ENCODE data around the gene UNC5B.

Gene UNC5B

DNA sequence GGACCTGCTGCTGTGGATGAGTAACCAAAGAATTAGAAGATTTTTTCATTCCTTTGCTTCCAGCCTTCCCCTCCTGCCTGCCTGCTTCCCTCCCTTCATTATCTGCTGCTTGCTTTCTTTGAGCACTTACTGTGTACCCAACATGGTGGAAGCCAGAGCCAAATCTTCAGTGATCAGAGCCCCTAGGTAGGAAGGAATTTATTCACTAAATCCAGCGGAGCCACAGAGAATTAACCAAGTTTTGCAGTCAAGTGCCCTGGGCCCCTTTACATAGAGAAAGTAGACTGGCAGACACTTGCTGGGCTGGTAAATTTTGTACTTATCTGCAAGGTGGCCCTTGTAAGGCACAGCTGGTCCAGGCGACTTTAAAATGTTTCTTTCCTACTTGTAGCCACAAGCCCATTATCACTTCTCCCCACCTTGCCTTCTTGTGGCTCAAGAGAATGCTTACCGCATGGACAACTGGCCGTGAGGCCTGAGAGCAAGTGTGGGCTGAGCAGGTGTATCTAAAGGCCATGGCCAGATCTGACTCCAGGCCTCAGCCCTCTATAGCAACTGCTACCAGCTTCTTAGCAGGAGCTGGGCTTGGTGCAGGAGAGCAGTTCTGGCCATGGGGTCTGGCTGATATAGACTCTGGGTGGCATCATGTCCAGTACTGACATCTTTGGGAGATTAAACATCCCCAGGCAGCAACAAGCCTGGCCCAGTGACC is 11.1 kb downstream of the UNC5B start:
- no peak for DNase-seq (ENCODE audit: low spot score)

DNA sequence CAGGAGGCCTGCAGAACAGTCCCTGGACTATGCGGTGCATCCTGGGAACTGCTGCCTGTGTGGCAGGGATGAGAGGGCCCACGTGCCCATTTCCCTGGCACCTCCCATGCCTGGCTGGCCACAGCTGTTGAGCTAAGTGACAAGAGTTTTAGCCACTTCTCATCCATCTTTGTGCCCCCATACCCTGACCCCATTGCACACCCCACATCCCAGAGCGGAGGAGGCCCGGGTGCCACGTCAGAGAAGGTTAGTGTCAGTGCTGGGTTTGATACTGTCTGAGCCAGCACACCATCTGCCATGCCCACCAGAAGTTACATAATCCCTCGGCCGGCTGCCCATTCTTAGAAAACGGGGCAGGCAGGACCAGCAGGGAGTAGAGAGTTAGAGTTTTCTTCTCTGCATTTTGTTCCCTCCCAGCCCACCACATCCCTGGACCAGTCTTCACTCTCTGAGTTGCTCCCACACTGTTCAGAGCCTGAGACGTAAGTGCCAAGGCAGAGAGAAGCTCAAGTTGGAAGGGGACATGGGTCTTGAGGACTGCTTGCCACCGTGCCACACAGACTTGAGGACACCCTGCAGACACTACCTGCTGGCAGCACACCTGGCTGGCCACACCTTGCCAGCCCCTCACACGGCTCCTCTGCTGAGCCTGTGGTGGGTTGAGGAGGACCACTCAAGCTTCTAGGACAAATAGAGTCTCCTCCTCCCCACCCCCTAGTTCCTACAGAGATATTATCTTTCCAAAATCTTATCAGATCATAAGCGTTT is 13.1 kb downstream of the UNC5B start:
- no peak for DNase-seq (ENCODE audit: low spot score)

DNA sequence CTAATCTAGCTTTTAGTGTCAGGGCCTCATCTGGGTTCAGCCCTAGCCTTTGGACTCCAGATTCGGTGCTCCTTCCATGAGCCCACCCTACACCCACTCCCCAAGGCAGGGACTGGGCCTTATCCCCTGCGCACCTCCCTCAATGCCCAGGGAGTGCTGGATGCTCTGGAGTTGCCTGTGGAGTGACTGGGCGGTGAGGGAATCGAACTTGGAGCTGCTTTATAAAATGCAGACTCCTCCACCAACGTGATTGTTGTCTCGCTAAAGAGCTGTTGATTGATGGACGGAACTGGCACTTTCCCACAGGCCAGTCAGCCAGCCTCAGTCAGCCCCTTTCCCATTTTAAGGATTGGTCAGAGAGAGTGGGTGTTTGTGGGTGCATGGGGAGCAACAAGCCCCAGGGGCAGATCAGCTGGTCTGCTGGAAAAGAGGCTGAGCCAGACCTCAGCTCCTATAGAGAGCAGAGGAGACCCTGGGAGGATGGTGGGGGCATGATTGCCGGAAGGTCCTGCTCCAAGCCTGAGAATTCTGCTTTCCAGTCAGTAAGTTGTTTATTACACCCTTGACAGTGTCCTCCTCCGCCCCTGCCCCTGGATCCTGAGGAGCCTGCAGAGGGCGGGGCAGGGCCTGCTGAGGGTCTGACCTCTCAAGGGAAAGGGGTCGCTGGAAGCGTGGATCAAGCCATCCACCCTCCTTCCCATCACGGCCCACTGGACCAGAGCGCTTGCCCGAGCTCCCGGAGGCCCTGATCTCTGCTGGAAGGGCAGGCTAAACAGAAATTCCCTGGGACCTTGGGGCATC is 16.7 kb downstream of the UNC5B start:
- DNase-seq (ENCODE audit: low spot score), result no peak

DNA sequence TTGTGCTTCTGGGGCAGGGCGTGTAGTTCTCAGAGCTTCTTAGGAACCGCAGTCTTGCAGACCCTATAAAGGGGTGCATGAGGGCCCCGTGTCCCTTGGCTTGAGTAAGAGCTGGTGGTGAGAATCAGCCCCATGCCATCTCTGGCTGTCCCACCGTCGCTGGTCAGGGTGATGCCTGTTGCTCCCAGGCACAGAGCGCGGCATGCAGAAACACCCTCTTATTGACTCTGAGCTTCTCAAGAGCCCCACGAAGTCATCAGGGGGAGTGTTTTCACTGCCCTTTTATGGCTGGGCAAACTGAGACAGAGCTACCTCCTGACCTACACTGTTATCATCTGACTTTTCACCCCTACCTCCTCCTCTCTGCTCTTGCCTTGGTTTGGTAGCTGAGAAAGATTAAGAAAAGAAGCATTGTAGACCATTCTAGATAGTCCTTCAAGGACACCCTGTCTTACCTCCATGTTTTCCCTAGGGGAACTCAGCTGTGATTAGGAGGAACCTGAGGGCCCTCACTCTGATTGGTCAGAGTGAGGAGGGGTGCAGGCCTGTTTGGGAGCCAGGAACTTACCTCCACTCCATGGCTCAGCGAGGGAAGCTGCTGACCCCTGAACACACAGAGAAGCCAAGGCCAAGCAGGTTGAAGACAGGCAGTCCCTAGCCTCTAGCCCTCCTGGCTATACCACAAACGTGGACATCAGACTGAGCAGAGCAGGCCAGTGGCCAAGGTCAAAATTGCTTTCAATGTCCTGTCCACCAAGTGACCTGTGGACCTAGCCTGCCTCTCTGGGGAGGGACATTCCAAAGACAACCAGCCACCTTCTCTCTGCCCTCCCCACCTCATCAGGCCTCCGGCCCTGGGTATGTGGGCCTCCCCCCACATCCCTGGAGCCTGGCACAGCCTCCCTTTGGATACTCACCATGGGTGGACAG is 17.6 kb downstream of the UNC5B start:
- no peak for DNase-seq (ENCODE audit: low spot score)

DNA sequence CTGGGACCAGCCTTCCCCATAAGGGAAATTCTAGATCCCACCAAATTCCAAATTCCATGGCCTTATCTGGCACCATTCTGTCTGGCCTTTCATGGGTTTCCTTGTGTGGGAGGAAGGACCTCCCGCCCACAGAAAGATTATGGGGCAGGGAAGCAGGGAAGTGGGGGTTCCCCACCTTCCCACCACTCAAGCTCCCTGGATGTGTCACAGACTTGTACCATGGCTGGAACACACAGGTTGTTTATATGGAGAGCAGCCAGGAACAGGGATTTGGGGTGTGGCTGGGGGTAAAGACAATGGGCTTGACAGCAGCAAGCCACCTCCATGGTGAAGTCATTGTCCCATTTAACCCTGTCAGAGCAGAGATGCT is 18.3 kb downstream of the UNC5B start:
- no peak for DNase-seq (ENCODE audit: low spot score)

DNA sequence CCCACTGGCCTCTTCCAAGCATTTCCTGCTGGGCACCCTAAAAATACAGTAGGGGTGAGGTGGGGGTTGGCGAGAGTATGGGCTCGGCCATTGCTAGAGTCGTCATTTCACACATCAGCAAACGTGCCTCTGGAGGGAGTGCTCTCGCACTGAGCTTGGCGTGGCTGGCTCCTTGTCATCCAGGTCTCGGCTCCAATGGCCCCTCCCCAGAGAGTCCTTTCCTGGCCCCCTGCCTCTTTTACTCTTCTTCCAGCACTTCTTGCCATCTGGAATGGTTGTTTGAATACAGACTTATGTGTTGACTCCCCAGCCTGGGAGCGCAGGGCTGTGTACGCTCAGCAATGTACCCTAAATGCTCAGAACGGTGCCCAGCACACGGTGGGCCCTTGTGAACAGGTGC is 18.8 kb downstream of the UNC5B start:
- DNase-seq (ENCODE audit: low spot score), result no peak

DNA sequence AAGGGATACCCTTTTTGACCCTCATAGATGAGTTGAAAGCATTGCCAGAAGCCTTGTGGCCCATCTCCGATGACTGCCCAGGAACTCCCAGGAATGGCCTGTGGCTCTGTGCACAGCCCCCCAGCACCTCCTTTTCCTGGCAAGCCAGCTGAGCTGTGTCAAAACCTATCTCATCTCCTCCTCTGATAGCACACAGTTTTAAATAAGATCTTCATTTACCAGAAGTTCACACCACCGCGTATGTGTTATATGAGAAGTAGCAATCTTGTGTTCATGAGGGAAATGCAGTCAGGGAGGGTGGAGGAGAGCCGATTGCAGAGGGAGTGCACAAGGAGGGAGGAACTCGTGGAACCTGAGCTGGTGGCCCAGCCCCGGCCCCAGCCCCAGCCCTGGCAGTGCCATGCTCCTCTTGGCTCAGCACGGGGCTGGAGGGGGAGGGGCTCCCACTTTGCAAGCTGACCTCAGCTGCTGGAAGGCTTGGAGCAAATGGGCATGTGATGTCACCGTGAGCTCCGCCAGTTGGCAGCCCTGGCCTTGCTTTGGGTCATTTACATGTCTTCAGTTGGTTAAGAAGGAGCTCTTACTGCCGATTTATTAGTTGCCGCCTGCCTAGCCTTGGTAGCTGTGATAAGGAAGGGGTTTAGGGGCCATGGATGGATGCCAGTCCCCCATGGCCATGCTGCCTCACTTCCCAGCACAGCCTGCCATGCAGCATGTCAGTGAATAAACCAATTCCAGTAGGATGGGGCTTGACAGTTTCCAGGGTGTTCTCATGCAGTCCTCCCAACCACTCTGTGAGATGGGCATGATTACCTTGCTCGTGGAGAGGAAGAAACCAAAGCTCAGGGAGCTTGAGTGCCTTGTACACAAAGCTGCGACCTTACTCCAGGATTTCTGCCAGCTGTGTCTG is 20.0 kb downstream of the UNC5B start:
- DNase-seq (ENCODE audit: low spot score), result no peak

DNA sequence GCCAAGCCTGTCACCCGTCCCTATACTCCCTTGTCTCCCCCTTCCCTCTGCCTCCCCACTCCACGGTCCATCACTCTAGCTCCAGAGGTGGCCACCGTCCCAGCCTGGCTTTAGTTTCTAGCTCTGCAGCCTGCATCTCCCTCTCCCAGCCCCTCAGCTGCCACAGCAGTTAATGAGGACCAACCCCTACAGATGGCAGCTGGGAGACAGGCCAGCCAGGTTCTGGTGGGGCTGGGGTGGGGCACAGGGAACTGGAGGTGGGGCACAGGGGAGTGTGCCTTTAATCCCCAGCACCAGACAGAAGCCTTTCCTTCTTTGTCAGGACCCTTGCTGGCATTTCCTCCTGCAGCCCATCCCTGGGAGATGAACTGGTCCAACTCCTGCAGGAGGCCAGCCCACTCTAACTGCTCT is 21.1 kb downstream of the UNC5B start:
- DNase-seq (ENCODE audit: low spot score), result no peak

DNA sequence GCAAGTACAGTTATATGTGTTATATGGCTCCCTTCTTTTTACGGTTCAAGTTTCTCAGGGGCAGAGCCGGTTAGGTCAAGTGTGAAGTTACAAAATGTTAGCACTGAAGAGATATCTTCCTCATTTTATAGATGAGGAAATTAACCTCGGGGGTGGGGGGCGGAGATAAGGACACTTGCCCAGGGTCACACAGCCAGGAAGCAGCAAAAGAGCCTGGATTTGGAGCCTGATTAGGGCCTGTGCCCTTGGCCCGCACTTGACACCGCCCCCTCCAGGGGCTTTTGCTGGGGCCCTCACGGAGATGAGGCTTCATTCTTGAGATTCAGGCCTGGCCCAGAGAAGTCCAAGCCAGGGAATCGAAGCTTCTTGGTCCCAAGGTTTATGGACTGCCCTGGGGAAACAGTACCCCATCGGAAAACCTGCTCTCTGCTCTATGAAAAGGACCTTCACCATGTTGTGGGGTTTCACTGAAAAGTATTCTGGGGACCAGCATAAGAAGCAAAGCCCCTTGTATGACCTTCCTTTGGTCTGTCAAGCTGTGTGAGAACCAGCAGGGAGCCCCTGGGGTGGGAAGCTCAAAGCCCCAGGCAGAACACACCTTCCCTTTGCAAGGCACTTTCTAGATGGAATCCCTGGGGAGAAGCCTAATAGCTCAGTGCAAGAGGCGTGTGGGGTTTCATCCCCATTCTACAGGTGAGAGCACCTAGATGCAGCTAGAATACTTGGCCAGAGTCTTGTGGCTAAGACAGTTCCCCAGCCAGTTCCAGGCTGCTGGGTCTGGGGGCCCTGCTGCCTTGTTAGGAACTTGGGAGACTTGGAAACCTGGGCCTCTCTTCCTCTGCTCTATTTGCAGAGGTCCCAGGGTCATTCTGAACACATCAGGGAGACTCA is 21.9 kb downstream of the UNC5B start:
- DNase-seq (ENCODE audit: low spot score), result no peak

DNA sequence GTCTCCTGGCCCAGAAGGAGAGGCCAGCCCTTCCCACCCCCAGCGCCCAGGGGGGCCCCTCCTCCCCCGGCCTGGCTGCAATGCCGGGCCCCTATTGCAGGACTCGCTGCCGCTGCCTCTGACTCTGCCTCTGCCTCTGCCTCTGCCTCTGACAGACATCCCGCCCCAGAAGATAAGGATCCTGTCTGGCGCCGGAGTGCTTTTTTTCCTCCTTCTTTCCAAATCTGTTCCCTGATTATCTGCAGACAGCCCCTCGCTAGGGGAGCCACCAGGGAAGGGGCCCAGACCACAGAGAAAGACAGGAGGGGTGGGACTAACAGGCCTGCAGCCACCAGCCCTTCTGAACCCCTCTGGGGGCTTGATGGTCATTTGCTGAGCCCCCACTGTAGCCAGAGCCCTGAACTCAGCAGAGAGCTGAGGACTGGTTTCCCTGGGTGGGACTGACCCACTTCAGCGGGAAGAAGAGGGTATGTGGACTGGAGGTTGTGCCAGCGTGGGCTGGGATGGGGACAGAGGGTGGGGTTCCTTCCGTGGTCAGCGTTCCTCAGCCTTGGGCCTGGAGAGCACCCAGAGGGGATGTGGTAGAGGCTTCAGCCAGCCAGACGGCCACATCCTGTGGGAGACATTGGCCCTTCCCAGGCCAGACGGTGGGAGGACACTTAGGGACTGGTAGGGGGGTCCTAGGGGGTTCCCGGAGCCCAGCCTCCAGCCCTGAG is 22.8 kb downstream of the UNC5B start:
- no peak for DNase-seq (ENCODE audit: low spot score)

DNA sequence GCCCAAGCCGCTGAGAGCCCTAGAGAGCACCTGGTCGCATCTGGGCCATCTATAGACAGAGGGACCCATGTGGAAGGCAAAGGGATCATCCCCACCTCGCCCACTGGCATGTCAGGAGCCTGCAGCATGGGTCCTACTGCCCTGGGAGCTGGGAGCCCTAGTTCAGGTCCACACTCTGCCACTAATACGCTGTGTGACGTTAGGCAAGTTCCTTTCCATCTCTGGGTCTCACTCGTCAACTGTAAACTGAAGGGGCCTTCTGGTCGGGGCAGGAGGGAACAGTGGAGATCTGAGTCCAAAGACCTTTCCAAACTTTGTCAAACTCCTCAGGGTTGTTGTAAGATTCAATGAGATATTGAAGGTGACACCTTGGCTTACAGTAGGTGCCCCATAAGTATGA is 23.4 kb downstream of the UNC5B start:
- no peak for DNase-seq (ENCODE audit: low spot score)

DNA sequence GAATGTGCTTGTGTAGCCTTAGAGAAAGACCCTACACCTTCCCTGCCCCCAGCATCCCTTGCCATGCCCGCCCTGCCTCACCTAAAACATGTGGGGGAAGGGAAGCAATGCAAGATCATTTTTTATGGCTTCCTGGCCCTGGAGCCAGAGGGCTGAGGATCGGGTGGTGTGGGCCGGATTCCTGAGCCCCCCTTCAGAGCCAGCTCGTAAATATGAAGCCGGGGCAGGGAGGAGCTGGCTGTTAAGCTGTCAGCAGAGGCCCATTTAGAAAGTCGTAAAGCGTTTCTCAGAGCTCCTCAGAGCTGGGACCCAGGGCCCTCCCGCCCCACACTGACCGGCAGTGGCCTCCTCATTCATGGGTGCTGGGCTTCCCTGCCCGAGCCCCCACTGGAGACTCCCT is 23.9 kb downstream of the UNC5B start:
- DNase-seq (ENCODE audit: low spot score), result no peak

DNA sequence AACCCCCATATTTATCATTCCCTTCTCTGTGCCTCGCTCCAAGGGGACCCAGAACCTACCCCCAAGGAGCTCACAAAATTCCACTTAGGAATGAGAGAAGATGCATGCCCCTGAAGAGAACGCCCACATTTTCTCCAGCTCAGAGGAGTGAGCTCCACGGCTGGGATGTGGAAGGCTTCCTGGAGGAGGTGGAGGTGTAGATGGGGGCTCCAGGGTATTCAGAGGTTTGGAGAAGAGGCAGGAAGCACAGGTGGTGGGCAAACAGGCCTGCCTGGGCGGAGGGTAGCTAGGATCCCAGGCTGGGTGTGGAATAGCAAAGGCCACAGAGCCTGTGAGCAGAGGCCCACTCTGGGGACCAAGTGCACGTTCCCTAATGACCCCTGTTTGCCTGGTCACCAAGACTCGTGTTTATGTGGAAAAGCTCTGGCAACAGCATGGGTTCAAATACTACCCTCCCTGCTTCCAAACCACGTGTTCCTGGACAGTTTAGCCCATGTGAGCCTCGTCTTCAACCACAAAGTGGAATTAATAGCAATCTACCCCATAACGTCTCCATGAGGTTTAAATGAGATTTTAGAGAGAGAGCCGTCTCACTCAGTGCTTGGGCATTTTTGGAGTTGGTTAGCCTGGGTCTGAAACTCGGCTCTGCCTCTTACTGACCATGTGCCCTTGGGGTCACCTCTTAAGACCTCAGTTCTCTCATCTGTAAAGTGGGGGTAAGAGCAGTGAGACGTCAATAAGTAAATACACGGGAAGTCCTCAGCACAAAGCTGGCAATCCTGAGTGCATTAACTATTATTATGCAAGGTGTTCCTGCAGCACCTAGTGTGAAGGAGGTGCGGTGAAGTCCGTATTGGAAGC is 24.7 kb downstream of the UNC5B start:
- no peak for DNase-seq (ENCODE audit: low spot score)

DNA sequence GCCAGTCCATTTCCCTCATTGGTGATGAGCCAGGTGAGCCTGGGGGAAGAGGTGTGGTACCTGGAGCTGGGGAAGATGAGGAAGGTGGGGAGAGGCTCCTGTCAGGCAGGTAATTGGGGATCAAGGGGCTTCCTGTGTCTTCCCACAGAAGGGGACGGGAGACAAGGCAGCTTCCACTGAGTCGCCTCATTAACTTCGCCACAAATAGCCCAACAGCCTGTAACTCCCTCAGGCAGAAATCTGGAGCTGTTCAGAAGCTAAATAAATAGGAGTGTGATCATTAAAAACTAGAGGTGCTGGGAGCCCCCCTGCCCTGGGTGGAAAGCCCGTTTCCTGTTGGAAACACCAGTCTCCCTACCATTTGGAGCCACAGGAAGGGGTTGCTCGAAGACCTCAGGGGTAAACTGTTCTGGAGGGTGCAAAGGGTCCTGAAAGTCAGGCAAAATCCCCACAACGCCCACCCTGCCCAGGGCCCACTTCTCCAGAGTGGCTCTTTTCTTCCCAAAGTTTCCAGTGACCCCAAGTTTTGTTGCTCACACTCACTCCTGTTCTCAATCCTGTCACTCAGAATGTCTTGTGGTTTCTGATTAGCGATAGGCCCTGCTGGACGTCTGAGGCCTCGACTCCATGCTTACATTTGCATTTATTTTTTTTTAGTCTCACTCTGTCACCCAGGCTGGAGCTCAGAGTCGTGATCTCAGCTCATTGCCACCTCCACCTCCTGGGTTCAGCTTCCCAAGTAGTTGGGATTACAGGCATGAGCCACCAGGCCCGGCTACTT is 25.7 kb downstream of the UNC5B start:
- no peak for DNase-seq (ENCODE audit: low spot score)

DNA sequence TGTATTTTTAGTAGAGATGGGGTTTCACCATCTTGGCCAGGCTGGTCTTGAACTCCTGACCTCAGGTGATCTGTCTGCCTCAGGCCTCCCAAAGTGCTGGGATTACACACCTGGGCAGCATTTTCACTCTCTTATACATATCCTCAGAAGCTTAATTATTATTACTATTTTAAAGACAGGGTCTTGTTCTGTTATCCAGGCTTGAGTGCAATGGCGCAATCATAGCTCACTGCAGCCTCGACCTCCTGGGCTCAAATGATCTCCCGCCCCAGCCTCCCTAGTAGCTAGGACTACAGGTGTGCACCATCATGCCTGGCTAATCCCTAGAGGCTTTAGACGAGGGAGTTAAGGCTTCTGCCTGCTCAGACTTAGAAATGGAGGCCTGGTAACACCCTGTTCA is 26.3 kb downstream of the UNC5B start:
- DNase-seq (ENCODE audit: low spot score), result no peak

DNA sequence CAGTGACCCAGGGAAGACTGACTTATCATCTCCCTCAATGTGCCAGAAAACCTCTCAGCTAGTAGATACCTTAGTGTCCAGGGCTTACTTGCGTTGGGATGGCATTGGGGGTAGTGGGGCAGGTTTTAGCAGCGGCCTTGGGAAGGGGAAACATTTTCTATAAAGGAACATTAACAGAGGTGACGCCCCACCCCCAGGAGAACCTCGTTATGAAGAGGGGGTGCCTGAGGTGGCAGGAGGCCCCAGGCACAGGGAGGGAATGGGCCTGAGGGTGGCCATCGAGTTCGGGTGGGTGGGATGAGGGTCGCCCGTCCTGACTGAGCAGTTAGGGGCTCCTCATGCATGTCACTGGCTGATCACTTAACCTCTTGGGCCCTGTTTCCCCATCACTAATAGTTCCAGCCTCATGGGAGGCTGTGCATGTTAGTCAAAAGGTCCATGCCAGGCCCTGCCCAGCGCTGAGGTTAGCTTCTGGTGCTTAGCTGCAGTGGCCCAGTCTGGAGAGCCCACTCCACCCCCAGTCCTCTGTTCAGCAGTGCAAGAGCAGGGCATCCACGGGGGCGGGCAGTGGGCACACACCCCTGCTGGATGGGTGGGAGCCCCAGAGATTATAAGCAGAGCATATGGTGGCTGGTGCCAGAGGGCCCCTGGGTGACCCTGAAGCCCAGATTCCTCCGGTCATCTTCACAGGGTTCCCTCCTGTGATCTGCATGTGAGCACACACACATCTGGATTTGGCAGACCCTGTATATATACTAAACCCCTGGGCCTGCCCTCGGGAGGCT is 27.0 kb downstream of the UNC5B start:
- no peak for DNase-seq (ENCODE audit: low spot score)
